Subcutaneous adipose tissue (tissue), 4 donors: ENCODE results near the gene SIPA1. TPM values are rescaled to one million over a fixed set of nuclear protein-coding genes. Genes with fewer than 3 reads are reported as not detected.

ENCODE experiments used
- total RNA-seq, 4 donors: library from RNA; depleted of rRNA; stranded (reverse); fragments of >200 nt; gene quantifications; one replicate each; pipeline ENCODE4 v1.1.0, GENCODE V29; 2016
- TF ChIP-seq, protein P1 (sequence below): fragments of 450-650 bp; IDR thresholded peaks from one replicate; pipeline ENCODE4 v1.5.1; 2016; ENCODE audit warnings: low read depth, mild to moderate bottlenecking, control low read depth, antibody characterized with exemption, moderate library complexity

The SIPA1 gene
- total RNA-seq, 4 donors from 2014 or later: 19.8 to 42.8 (median 22.9) TPM

DNA sequence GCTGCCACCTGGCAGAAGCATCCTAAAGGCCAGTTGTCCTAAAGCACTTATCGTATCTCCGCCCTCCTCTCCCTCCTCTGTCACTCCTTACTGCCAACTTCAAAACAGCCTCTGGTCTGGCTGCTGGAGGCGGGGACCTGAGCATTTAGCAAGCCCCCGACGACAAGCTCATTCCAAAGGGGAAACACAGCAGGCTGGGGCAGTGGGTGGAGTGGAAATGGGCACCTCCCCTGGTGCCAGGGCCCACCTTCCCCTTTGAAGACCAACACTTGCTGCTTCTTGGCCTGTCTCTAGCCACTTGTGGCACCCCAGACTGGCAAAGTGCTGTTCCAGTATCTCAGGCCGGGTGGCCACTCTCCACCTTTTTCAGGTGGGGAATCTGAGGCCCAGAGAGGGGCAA lies 27.5 kb upstream of the SIPA1 start:
- TF ChIP-seq, protein P1, sequence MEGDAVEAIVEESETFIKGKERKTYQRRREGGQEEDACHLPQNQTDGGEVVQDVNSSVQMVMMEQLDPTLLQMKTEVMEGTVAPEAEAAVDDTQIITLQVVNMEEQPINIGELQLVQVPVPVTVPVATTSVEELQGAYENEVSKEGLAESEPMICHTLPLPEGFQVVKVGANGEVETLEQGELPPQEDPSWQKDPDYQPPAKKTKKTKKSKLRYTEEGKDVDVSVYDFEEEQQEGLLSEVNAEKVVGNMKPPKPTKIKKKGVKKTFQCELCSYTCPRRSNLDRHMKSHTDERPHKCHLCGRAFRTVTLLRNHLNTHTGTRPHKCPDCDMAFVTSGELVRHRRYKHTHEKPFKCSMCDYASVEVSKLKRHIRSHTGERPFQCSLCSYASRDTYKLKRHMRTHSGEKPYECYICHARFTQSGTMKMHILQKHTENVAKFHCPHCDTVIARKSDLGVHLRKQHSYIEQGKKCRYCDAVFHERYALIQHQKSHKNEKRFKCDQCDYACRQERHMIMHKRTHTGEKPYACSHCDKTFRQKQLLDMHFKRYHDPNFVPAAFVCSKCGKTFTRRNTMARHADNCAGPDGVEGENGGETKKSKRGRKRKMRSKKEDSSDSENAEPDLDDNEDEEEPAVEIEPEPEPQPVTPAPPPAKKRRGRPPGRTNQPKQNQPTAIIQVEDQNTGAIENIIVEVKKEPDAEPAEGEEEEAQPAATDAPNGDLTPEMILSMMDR: no peak

GRCh38 chr11:65611028-65611757 lies 26.7 kb upstream of the SIPA1 start:
- TF ChIP-seq, protein P1: no peak

DNA sequence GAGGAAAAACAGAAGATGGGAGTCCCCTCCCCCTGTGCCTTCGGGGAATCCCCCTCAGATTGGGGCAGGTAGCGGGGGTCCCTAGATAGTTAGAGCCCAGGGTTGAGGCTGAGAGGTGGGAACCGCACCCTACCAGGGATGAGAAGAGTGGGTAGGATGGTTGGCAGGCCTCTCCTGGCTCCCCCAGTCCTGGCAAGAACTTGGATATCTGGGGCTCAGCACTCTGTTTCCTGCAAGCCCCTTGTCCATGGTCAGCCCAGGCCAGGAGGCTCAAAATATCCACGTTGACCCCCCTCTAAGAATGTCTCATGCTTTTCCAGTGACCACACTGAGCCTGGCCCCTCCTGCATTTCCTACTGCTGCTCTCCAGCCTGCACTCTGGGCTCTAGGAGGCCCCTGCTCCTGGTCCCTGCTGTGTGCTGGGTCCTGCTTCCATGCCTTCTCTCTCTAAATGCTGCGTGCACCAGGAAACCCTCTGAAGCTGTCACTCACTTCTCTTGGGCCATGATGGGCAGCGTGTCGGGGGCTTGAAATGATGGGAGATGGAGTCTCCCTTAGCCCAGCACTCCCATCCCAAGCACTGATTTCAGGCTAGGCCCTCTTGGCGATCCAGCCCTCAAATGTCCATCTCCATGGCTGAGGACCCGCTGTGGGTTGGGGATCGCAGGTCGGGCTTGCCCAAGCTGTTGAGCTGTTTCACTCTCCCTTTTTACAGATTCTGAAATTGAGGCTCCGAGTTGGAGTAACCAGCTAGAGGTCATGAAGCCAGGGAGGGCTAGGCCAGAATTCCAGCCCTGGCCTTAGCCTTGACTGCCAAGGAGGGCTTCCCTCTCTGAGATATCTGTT lies 25.9 kb upstream of the SIPA1 start:
- TF ChIP-seq, protein P1: no peak

- TF ChIP-seq, protein P1: no peak
Measured at GRCh38 chr11:65612691-65613090, 25.2 kb upstream of the SIPA1 start.

- TF ChIP-seq, protein P1: no peak
Measured at GRCh38 chr11:65613091-65613928, 24.6 kb upstream of the SIPA1 start.

GRCh38 chr11:65615229-65615949 lies 22.5 kb upstream of the SIPA1 start, which contains the start of gene PCNX3:
Gene PCNX3 (plus strand): TSS chr11:65615776. CDS start chr11:65616312, 536 bp downstream.
- TF ChIP-seq, protein P1: no peak
